ENCODE results near the gene TBL2. TPM values are rescaled to one million over a fixed set of nuclear protein-coding genes. Genes with fewer than 3 reads are reported as not detected.
"Not testable (repeated sequence)": the region's sequence is repeated elsewhere in the genome, so short reads cannot be mapped to it uniquely, and the experiment has no call there.

TBL2 gene
- polyA plus RNA-seq, 2 of the 4 experiments (the other 2 are of a cell fraction), result 34.4 to 46.4 TPM

- H3K4me2 ChIP-seq; DNase-seq (ENCODE audit: low read depth in 1 of 2, low spot score in 1 of 2); ATAC-seq; H3K9me3 ChIP-seq; POLR2A ChIA-PET; H3K27ac ChIP-seq; H3K4me3 ChIP-seq; FAIRE-seq: not testable (repeated sequence)
- H3K4me1 ChIP-seq, result peaks cover 26% of the 10 kb centered on the region
- CTCF ChIA-PET, result interaction anchor here (1.2 to 19.7 kb wide), 7 partner anchors 11 to 119 kb away, joined by 3 to 290 read pairs (median 93); partner anchors contain the start of genes ABHD11, MLXIPL, STX1A and VPS37D
- 96% methylated on average over 9 of the region's 9 CpGs for WGBS (ENCODE audit: missing lambda C conversion rate)
Measured at GRCh38 chr7:73617520-73617919, 39.1 kb upstream of the TBL2 start.

DNA sequence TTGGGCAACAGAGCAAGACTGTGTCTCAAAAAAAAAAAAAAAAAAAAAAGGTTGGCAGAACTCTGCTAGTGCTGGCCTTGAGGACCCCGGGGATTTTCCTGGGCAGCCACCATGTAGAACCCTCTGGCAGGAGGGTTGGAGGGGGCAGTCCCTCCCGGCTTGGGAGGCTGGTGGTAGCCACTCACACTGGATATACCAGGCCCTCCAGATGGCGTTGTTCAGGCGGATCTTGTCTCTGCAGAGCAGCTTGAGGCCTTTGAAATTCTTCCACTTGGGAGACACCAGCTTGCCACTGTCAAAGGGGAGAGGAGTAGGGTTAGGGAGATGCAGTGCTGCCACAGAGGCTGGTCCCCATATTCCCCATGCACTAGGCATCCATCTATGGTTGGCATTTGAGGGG lies 37.5 kb upstream of the TBL2 start:
- ATAC-seq (peak in 1 of 2 experiments; percentile 4; a peak in 1 of 6 replicates), FAIRE-seq (no peak), DNase-seq (ENCODE audit: low read depth in 1 of 2, low spot score in 1 of 2) (peak in 1 of 2 experiments; percentile 63)
- no peaks in the 10 kb centered on the region for H3K9me3 ChIP-seq
- H3K4me2 ChIP-seq, result no peak overlapping the region
- H3K4me3 ChIP-seq, result no peak overlapping the region
- ChIA-PET CTCF (interaction anchor here (0.8 to 19.7 kb wide), 10 partner anchors 10 to 196 kb away, joined by 3 to 290 read pairs (median 30); partner anchors contain the start of genes ABHD11, MLXIPL, STX1A and VPS37D), POLR2A (interaction anchor here (0.7 kb wide), 1 partner anchor 119 kb away, joined by 3 read pairs; no protein-coding TSS in a partner anchor)
- H3K4me1 ChIP-seq, result peaks cover 32% of the 10 kb centered on the region
- H3K27ac ChIP-seq, result peak overlapping the region in 1 of 2 experiments; percentile 51; a peak in 2 of 6 replicates
- no peak for TF ChIP-seq RARB (CRISPR knock-in tag; IDR thresholded peaks at IDR 0.05)
- TF ChIP-seq SMC3 (IDR thresholded peaks at IDR 0.05), result peak; percentile 22; the same call in 1 of the 3 replicates
- no peak for TF ChIP-seq ZSCAN20 (CRISPR knock-in tag; IDR thresholded peaks at IDR 0.05)
- TF ChIP-seq POLR2A (IDR thresholded peaks at IDR 0.05; ENCODE audit: low read length), result no peak
- TF ChIP-seq, protein P1, sequence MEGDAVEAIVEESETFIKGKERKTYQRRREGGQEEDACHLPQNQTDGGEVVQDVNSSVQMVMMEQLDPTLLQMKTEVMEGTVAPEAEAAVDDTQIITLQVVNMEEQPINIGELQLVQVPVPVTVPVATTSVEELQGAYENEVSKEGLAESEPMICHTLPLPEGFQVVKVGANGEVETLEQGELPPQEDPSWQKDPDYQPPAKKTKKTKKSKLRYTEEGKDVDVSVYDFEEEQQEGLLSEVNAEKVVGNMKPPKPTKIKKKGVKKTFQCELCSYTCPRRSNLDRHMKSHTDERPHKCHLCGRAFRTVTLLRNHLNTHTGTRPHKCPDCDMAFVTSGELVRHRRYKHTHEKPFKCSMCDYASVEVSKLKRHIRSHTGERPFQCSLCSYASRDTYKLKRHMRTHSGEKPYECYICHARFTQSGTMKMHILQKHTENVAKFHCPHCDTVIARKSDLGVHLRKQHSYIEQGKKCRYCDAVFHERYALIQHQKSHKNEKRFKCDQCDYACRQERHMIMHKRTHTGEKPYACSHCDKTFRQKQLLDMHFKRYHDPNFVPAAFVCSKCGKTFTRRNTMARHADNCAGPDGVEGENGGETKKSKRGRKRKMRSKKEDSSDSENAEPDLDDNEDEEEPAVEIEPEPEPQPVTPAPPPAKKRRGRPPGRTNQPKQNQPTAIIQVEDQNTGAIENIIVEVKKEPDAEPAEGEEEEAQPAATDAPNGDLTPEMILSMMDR (IDR thresholded peaks at IDR 0.05), result peak; percentile 16; the same call in 1 of the 3 replicates
- TF ChIP-seq FOXS1 (CRISPR knock-in tag; IDR thresholded peaks at IDR 0.05), result no peak
- TF ChIP-seq RAD21 (conservative IDR thresholded peaks at IDR 0.05 in 1 of 2, IDR thresholded peaks at IDR 0.05 in 1 of 2), result peak; percentile 17 to 43; a peak in 2 of 5 replicates
- 48% methylated on average over 4 of the region's 4 CpGs for WGBS (ENCODE audit: missing lambda C conversion rate)

- FAIRE-seq; DNase-seq (ENCODE audit: low read depth in 1 of 2, low spot score in 1 of 2); H3K9me3 ChIP-seq; ATAC-seq; H3K4me3 ChIP-seq: not testable (repeated sequence)
- peak; percentile 53; the same call in 1 of the 2 replicates for TF ChIP-seq KDM1A (IDR thresholded peaks at IDR 0.05; ENCODE audit: low read depth)
- TF ChIP-seq ZFP36 (IDR thresholded peaks at IDR 0.05; ENCODE audit: borderline replicate concordance, partially characterized antibody), result peak; percentile 34
- ChIA-PET CTCF (interaction anchor here (0.6 to 19.7 kb wide), 11 partner anchors 9 to 121 kb away, joined by 3 to 290 read pairs (median 6); partner anchors contain the start of genes ABHD11, MLXIPL, STX1A and VPS37D), POLR2A (interaction anchor here (0.8 kb wide), 1 partner anchor 123 kb away, joined by 3 read pairs; the partner anchor contains the start of gene ABHD11)
- 80% methylated on average over 10 of the region's 10 CpGs for WGBS (ENCODE audit: missing lambda C conversion rate)
- H3K4me2 ChIP-seq, result peak overlapping the region; percentile 75; the same call in 2 of the 3 replicates
- peaks cover 32% of the 10 kb centered on the region for H3K4me1 ChIP-seq
- peak overlapping the region; percentile 73 to 75; a peak in 5 of 6 replicates for H3K27ac ChIP-seq
Measured at GRCh38 chr7:73614937-73615336, 36.6 kb upstream of the TBL2 start.

DNA sequence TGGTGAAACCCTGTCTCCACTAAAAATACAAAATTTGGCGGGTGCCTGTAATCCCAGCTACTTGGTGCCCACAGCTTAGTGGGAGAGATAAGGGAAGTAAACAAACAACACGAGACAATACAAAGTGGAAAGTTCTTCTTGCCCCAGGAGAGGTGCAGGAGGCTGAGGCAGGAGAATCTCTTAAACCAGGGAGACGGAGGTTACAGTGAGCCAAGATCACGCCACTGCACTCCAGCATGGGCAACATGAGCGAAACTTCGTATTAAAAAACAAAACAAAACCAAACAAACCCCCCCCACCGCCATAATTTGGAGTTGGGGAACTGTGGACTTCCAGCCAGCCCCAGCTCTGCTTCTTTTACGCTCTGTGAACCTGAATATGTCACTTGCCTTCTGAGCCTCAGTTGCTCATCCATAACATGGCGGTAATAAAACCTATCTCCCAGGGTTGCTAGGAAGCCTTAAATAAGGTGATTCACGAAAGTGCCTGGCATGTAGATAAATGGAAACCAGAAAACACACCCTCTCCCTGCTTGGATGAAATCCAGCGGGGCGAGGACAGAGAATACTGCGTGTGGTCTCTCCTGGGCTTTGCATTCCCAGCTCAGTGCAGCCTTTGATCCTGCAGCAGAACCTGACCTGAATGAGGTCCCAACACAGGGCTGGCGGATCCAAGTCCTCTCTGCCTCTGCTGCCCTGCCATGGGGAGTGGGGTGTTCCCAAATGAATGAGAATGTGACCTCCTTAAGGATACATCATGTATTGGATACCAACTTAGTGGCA lies 35.8 kb upstream of the TBL2 start:
- FAIRE-seq (no peak), ATAC-seq (peak; percentile 9 to 14; a peak in 2 of 6 replicates), DNase-seq (ENCODE audit: low read depth in 1 of 2, low spot score in 1 of 2) (peak in 1 of 2 experiments; percentile 79)
- CTCF ChIA-PET, result interaction anchor here (0.6 to 19.7 kb wide), 22 partner anchors 8 to 122 kb away, joined by 3 to 290 read pairs (median 6); partner anchors contain the start of genes ABHD11, MLXIPL, STX1A and VPS37D
- POLR2A ChIA-PET, result interaction anchor here (0.8 to 1.2 kb wide), 2 partner anchors 124 kb away, joined by 3 read pairs; partner anchors contain the start of gene ABHD11
- no peak for TF ChIP-seq ESRRA (IDR thresholded peaks at IDR 0.05; ENCODE audit: borderline replicate concordance, low read length)
- no peak for TF ChIP-seq HDAC2 (IDR thresholded peaks at IDR 0.05)
- TF ChIP-seq ZC3H11A (IDR thresholded peaks at IDR 0.05), result no peak
- no peak; a peak in 1 of 5 replicates for TF ChIP-seq EP300 (IDR thresholded peaks at IDR 0.05)
- TF ChIP-seq, protein P2, sequence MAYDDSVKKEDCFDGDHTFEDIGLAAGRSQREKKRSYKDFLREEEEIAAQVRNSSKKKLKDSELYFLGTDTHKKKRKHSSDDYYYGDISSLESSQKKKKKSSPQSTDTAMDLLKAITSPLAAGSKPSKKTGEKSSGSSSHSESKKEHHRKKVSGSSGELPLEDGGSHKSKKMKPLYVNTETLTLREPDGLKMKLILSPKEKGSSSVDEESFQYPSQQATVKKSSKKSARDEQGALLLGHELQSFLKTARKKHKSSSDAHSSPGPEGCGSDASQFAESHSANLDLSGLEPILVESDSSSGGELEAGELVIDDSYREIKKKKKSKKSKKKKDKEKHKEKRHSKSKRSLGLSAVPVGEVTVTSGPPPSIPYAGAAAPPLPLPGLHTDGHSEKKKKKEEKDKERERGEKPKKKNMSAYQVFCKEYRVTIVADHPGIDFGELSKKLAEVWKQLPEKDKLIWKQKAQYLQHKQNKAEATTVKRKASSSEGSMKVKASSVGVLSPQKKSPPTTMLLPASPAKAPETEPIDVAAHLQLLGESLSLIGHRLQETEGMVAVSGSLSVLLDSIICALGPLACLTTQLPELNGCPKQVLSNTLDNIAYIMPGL (CRISPR knock-in tag; IDR thresholded peaks at IDR 0.05; ENCODE audit: borderline replicate concordance), result no peak
- TF ChIP-seq HEYL (CRISPR knock-in tag; IDR thresholded peaks at IDR 0.05), result no peak
- no peak for TF ChIP-seq RARB (CRISPR knock-in tag; IDR thresholded peaks at IDR 0.05)
- peak; percentile 26; the same call in 1 of the 2 replicates for TF ChIP-seq GATA3 (IDR thresholded peaks at IDR 0.05; ENCODE audit: borderline replicate concordance)
- TF ChIP-seq KDM5A (IDR thresholded peaks at IDR 0.05), result no peak
- H3K9me3 ChIP-seq, result no peaks in the 10 kb centered on the region
- peak overlapping the region; percentile 75 for H3K4me2 ChIP-seq
- peaks cover 32% of the 10 kb centered on the region for H3K4me1 ChIP-seq
- no peak overlapping the region for H3K4me3 ChIP-seq
- H3K27ac ChIP-seq, result peak overlapping the region; percentile 73 to 75
- 45% methylated on average over 14 of the region's 14 CpGs for WGBS (ENCODE audit: missing lambda C conversion rate)

Measured in A549 (cell line).